ENCODE data around the gene LEO1.
A peak's percentile ranks its signal among the peaks of the same experiment; 100 is the strongest.

The LEO1 gene

DNA sequence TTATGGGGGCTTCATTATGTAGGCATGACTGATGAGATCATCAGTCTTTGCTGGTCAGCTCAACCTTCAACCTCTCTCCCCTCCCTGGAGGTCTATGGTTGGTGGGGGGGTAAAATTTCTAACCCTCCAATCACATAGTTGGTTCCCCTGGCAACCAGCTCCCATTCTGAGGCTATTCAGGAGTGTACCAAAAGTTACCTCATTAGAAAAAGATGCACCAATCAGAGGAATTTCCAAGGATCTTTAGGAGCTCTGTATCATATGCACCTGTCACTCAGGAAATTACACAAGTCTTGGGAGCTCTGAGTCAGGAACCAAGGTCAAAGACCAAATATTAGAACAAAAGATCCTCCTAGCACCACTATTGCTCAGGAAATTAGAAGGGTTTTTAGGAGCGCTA lies 21.4 kb upstream of the LEO1 start:
- no peak overlapping the region for H3K9ac ChIP-seq (ENCODE audit: low read length)
- no peak overlapping the region for H3K4me3 ChIP-seq (ENCODE audit: low read depth in 1 of 2, low read length in 2 of 2)
- H3K27ac ChIP-seq (ENCODE audit: low read depth, low read length), result no peak overlapping the region
- no peaks in the 10 kb centered on the region for H3K4me1 ChIP-seq (ENCODE audit: insufficient read depth, low read length)
- H3K27me3 ChIP-seq (ENCODE audit: control insufficient read depth in 1 of 2, insufficient read depth in 2 of 2, low read length in 2 of 2), result no peaks in the 10 kb centered on the region
- no peaks in the 10 kb centered on the region for H3K9me3 ChIP-seq (ENCODE audit: low read length)
- no peaks in the 10 kb centered on the region for H3K36me3 ChIP-seq (ENCODE audit: insufficient read depth, low read length)

- Histone ChIP-seq H3K36me3 (ENCODE audit: insufficient read depth, low read length) (no peaks in the 10 kb centered on the region), H3K4me1 (ENCODE audit: insufficient read depth, low read length) (no peaks in the 10 kb centered on the region), H3K9ac (ENCODE audit: low read length) (no peak overlapping the region), H3K4me3 (ENCODE audit: low read depth in 1 of 2, low read length in 2 of 2) (no peak overlapping the region), H3K9me3 (ENCODE audit: low read length) (no peaks in the 10 kb centered on the region), H3K27me3 (ENCODE audit: control insufficient read depth in 1 of 2, insufficient read depth in 2 of 2, low read length in 2 of 2) (no peaks in the 10 kb centered on the region), H3K27ac (ENCODE audit: low read depth, low read length) (no peak overlapping the region)
Observed at GRCh38 chr15:51991141-51991540, 19.6 kb upstream of the LEO1 start.

DNA sequence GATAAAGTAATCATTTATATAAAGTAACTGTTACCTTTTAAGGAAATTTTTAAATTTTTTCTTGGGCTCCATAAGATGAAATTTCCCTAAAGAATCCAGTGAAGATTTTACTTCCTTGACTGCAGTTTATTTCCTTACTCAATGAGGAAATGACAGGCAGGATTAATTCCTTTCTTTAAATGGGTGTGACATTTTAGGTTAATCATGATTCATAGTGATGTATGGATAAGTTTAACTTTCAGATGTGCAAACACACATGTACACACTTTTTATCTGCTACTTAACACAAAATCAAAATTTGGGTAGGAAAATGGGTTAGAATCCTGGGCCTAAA lies 11.2 kb upstream of the LEO1 start:
- Histone ChIP-seq H3K9ac (ENCODE audit: low read length) (no peak overlapping the region), H3K27ac (ENCODE audit: low read depth, low read length) (no peak overlapping the region), H3K4me3 (ENCODE audit: low read depth in 1 of 2, low read length in 2 of 2) (no peak overlapping the region), H3K4me1 (ENCODE audit: insufficient read depth, low read length) (peaks cover 16% of the 10 kb centered on the region), H3K9me3 (ENCODE audit: low read length) (no peaks in the 10 kb centered on the region), H3K36me3 (ENCODE audit: insufficient read depth, low read length) (no peaks in the 10 kb centered on the region), H3K27me3 (ENCODE audit: control insufficient read depth in 1 of 2, insufficient read depth in 2 of 2, low read length in 2 of 2) (no peaks in the 10 kb centered on the region)

DNA sequence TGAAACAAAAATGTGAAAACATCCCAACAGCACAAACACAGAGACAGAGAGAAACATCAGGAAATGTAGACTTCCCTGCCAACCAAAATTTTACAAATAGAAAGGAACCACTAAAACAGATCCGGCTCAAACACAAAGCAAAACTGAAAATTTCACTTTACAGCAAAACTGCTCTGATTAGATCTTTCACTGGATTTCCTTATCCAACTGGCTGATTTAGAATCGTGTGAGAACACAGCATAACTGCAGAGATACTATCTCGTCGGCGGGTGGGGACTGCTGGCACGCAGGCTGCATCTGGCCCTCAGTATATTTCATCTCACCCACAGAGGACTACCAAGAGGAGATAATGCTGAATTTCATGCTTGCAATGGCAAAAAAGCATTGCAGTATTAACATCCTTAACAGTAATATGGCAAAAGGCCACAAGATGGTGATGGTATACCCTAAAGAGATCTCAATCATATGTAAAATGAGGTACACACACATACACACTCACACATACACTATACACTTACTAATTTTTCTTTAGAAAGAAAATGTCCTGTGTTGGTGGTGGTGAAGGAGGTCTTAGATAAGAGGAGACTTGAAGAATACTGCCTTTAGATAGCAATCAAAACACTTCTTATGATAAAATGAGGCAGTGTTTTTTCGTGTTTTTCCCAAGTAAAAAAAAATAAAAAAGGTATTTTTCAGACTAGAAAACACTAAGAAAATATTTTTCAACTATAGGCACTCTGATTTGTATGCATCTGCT lies 10.6 kb upstream of the LEO1 start:
- Histone ChIP-seq H3K9me3 (ENCODE audit: low read length) (no peaks in the 10 kb centered on the region), H3K4me3 (ENCODE audit: low read depth in 1 of 2, low read length in 2 of 2) (peak overlapping the region in 1 of 2 donors; percentile 12), H3K9ac (ENCODE audit: low read length) (no peak overlapping the region), H3K4me1 (ENCODE audit: insufficient read depth, low read length) (peaks cover 16% of the 10 kb centered on the region), H3K27ac (ENCODE audit: low read depth, low read length) (peak overlapping the region; percentile 28), H3K36me3 (ENCODE audit: insufficient read depth, low read length) (no peaks in the 10 kb centered on the region), H3K27me3 (ENCODE audit: control insufficient read depth in 1 of 2, insufficient read depth in 2 of 2, low read length in 2 of 2) (no peaks in the 10 kb centered on the region)

- no peak overlapping the region for H3K4me3 ChIP-seq (ENCODE audit: low read depth in 1 of 2, low read length in 2 of 2)
- no peak overlapping the region for H3K9ac ChIP-seq (ENCODE audit: low read length)
- no peaks in the 10 kb centered on the region for H3K27me3 ChIP-seq (ENCODE audit: control insufficient read depth in 1 of 2, insufficient read depth in 2 of 2, low read length in 2 of 2)
- H3K36me3 ChIP-seq (ENCODE audit: insufficient read depth, low read length), result no peaks in the 10 kb centered on the region
- peaks cover 10% of the 10 kb centered on the region for H3K4me1 ChIP-seq (ENCODE audit: insufficient read depth, low read length)
- H3K27ac ChIP-seq (ENCODE audit: low read depth, low read length), result no peak overlapping the region
- H3K9me3 ChIP-seq (ENCODE audit: low read length), result no peaks in the 10 kb centered on the region
Observed at GRCh38 chr15:51973775-51974174, 2.2 kb upstream of the LEO1 start.

- H3K27me3 ChIP-seq (ENCODE audit: control insufficient read depth in 1 of 2, insufficient read depth in 2 of 2, low read length in 2 of 2), result no peaks in the 10 kb centered on the region
- no peak overlapping the region for H3K27ac ChIP-seq (ENCODE audit: low read depth, low read length)
- H3K9me3 ChIP-seq (ENCODE audit: low read length), result no peaks in the 10 kb centered on the region
- H3K4me3 ChIP-seq (ENCODE audit: low read depth in 1 of 2, low read length in 2 of 2), result no peak overlapping the region
- H3K9ac ChIP-seq (ENCODE audit: low read length), result no peak overlapping the region
- peaks cover 10% of the 10 kb centered on the region for H3K4me1 ChIP-seq (ENCODE audit: insufficient read depth, low read length)
- H3K36me3 ChIP-seq (ENCODE audit: insufficient read depth, low read length), result no peaks in the 10 kb centered on the region
Observed at GRCh38 chr15:51973220-51973619, 1.6 kb upstream of the LEO1 start.

DNA sequence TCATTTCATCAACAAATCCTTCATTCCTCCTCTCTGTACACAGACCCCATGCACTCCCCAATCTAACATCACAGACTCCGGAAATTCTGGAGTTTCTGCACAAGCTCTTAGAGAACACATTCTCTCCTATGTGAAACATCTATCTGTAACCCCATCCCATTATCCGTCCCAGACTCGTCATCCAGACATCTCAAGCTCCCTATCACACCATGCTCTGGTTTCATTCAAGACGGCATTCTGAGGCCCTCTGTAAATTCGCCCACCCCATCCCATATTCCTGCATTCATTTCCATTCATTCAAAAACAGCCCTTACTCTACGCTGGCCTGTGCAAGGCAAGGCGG lies 575 bp downstream of the LEO1 start:
- no peaks in the 10 kb centered on the region for H3K27me3 ChIP-seq (ENCODE audit: control insufficient read depth in 1 of 2, insufficient read depth in 2 of 2, low read length in 2 of 2)
- peaks cover 10% of the 10 kb centered on the region for H3K4me1 ChIP-seq (ENCODE audit: insufficient read depth, low read length)
- peak overlapping the region; percentile 87 for H3K27ac ChIP-seq (ENCODE audit: low read depth, low read length)
- no peaks in the 10 kb centered on the region for H3K36me3 ChIP-seq (ENCODE audit: insufficient read depth, low read length)
- peak overlapping the region; percentile 59 to 96 for H3K4me3 ChIP-seq (ENCODE audit: low read depth in 1 of 2, low read length in 2 of 2)
- H3K9ac ChIP-seq (ENCODE audit: low read length), result peak overlapping the region; percentile 95
- H3K9me3 ChIP-seq (ENCODE audit: low read length), result no peaks in the 10 kb centered on the region

DNA sequence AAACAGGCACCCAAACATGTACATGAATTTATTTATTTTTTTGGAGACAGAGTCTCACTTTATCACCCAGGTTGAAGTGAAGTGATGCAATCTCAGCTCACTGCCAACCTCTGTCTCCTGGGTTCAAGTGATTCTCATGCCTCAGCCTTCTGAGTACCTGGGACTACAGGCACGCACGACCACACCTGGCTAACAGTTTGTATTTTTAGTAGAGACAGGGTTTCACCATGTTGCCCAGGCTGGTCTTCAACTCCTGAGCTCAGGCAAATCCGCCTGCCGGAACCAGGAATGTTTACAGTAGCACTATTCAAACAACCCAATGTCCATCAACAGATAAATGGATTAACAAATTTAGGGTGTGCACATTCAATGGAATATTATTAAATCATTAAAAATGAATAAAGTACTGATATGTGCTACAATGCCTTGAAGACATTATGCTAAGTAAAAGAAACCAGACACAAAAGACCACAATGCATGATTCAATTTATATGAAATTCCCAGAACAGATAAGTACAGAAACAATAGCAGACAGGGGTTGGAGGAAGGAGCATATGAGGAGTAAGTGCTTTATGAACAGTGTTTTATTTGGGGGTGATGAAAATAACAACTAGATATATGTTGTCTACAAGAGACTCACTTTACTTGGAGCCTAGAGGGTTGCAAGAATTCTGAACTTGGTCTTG lies 1.3 kb downstream of the LEO1 start:
- H3K4me1 ChIP-seq (ENCODE audit: insufficient read depth, low read length), result peaks cover 10% of the 10 kb centered on the region
- H3K4me3 ChIP-seq (ENCODE audit: low read depth in 1 of 2, low read length in 2 of 2), result peak overlapping the region in 1 of 2 donors; percentile 96
- H3K27me3 ChIP-seq (ENCODE audit: control insufficient read depth in 1 of 2, insufficient read depth in 2 of 2, low read length in 2 of 2), result no peaks in the 10 kb centered on the region
- no peaks in the 10 kb centered on the region for H3K36me3 ChIP-seq (ENCODE audit: insufficient read depth, low read length)
- H3K9me3 ChIP-seq (ENCODE audit: low read length), result no peaks in the 10 kb centered on the region
- no peak overlapping the region for H3K9ac ChIP-seq (ENCODE audit: low read length)
- H3K27ac ChIP-seq (ENCODE audit: low read depth, low read length), result no peak overlapping the region

- no peaks in the 10 kb centered on the region for H3K36me3 ChIP-seq (ENCODE audit: insufficient read depth, low read length)
- H3K9ac ChIP-seq (ENCODE audit: low read length), result no peak overlapping the region
- no peak overlapping the region for H3K4me3 ChIP-seq (ENCODE audit: low read depth in 1 of 2, low read length in 2 of 2)
- no peaks in the 10 kb centered on the region for H3K9me3 ChIP-seq (ENCODE audit: low read length)
- H3K27ac ChIP-seq (ENCODE audit: low read depth, low read length), result no peak overlapping the region
- no peaks in the 10 kb centered on the region for H3K27me3 ChIP-seq (ENCODE audit: control insufficient read depth in 1 of 2, insufficient read depth in 2 of 2, low read length in 2 of 2)
- H3K4me1 ChIP-seq (ENCODE audit: insufficient read depth, low read length), result peaks cover 10% of the 10 kb centered on the region
Observed at GRCh38 chr15:51969728-51970127, 1.9 kb downstream of the LEO1 start.

DNA sequence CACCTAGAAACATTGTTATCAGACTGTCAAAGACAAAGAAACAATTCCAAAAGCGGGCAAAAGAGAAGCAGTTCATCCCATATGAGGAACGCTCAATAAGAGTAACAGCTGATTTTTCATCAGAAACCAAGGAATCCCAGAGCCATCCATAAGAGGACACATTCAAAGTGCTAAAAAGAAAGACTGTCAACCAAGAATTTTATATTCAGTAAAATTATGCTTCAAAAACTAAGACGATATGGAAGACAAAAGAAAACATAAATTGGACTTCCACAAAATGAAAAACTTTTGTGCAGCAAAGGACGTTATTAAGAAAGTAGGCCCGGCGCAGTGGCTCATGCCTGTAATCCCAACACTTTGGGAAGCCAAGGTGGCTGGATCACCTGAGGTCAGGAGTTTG lies 4.0 kb downstream of the LEO1 start:
- Histone ChIP-seq H3K27me3 (ENCODE audit: control insufficient read depth in 1 of 2, insufficient read depth in 2 of 2, low read length in 2 of 2) (no peaks in the 10 kb centered on the region), H3K9ac (ENCODE audit: low read length) (no peak overlapping the region), H3K4me3 (ENCODE audit: low read depth in 1 of 2, low read length in 2 of 2) (no peak overlapping the region), H3K9me3 (ENCODE audit: low read length) (no peaks in the 10 kb centered on the region), H3K4me1 (ENCODE audit: insufficient read depth, low read length) (peaks cover 10% of the 10 kb centered on the region), H3K36me3 (ENCODE audit: insufficient read depth, low read length) (no peaks in the 10 kb centered on the region), H3K27ac (ENCODE audit: low read depth, low read length) (no peak overlapping the region)

DNA sequence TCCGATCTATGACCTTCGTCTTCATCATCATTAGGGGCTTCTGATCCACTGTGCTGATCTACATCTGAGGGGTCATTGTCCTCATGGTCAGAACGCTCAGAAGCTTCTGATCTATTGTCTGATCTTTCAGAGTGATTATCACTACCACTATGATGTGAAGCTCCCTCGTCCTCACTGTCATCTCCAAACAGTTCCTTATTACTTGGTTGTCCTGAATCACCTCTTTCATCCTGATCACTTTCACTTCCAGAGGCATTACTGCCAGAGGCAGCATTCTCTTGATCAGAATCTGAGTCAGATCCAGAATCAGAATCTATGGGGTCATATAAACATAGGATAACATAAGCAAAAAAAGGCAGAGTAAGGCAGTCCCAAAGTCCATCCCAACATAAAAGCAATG lies 5.4 kb downstream of the LEO1 start:
- Histone ChIP-seq H3K36me3 (ENCODE audit: insufficient read depth, low read length) (peaks cover 8% of the 10 kb centered on the region), H3K9ac (ENCODE audit: low read length) (no peak overlapping the region), H3K27ac (ENCODE audit: low read depth, low read length) (no peak overlapping the region), H3K27me3 (ENCODE audit: control insufficient read depth in 1 of 2, insufficient read depth in 2 of 2, low read length in 2 of 2) (no peaks in the 10 kb centered on the region), H3K9me3 (ENCODE audit: low read length) (no peaks in the 10 kb centered on the region), H3K4me3 (ENCODE audit: low read depth in 1 of 2, low read length in 2 of 2) (no peak overlapping the region), H3K4me1 (ENCODE audit: insufficient read depth, low read length) (peaks cover 10% of the 10 kb centered on the region)

DNA sequence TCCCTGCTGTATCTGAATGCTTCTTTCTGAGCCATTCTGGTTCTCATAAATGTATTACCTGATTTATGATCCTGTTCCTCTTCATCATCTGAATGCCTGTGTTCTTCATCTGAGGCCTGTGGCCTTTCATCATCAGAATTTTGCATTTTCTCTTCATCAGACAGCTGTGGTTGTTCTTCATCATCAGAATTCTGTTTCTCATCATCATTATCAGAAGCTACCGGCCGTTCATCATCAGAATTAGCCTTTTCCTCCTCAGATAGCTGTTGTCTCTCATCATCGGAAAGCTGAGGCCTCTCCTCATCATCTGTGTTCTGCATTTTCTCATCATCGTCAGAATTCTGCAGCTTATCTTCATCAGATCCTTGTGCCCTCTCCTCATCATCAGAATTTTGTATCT lies 5.9 kb downstream of the LEO1 start:
- peaks cover 11% of the 10 kb centered on the region for H3K36me3 ChIP-seq (ENCODE audit: insufficient read depth, low read length)
- no peaks in the 10 kb centered on the region for H3K27me3 ChIP-seq (ENCODE audit: control insufficient read depth in 1 of 2, insufficient read depth in 2 of 2, low read length in 2 of 2)
- H3K9me3 ChIP-seq (ENCODE audit: low read length), result no peaks in the 10 kb centered on the region
- H3K4me1 ChIP-seq (ENCODE audit: insufficient read depth, low read length), result peaks cover 6% of the 10 kb centered on the region
- H3K27ac ChIP-seq (ENCODE audit: low read depth, low read length), result no peak overlapping the region
- no peak overlapping the region for H3K4me3 ChIP-seq (ENCODE audit: low read depth in 1 of 2, low read length in 2 of 2)
- H3K9ac ChIP-seq (ENCODE audit: low read length), result no peak overlapping the region
